Ishikawa (cell line): ENCODE measurements around the gene SDK1.

ENCODE experiments used
- CEBPB ChIP-seq: IDR thresholded peaks from 2 replicates; pipeline ENCODE4 v1.6.1; 2012
- CREB1 ChIP-seq: IDR thresholded peaks from 2 replicates; pipeline ENCODE4 v1.6.1; 2012; ENCODE audit warnings: low read depth
- EGR1 ChIP-seq: IDR thresholded peaks from 2 replicates; pipeline ENCODE4 v1.6.1; 2012
- EP300 ChIP-seq: IDR thresholded peaks from 2 replicates; pipeline ENCODE4 v1.6.1; 2012; ENCODE audit warnings: borderline replicate concordance
- FOXM1 ChIP-seq: IDR thresholded peaks from 2 replicates; pipeline ENCODE4 v1.6.1; 2012; ENCODE audit warnings: low read depth, borderline replicate concordance
- NFIC ChIP-seq: IDR thresholded peaks from 2 replicates; pipeline ENCODE4 v1.6.1; 2012
- RAD21 ChIP-seq: IDR thresholded peaks from 2 replicates; pipeline ENCODE4 v1.6.1; 2012; ENCODE audit warnings: low read depth
- TAF1 ChIP-seq: IDR thresholded peaks from 2 replicates; pipeline ENCODE4 v1.6.1; 2012; ENCODE audit warnings: low read depth, mild to moderate bottlenecking
- TCF12 ChIP-seq: IDR thresholded peaks from 2 replicates; pipeline ENCODE4 v1.6.1; 2012; ENCODE audit warnings: low read depth
- TEAD4 ChIP-seq: IDR thresholded peaks from 2 replicates; pipeline ENCODE4 v1.6.1; 2012
- YY1 ChIP-seq: IDR thresholded peaks from 2 replicates; pipeline ENCODE4 v1.6.1; 2012; ENCODE audit warnings: low read depth
- ZBTB7A ChIP-seq: IDR thresholded peaks from 2 replicates; pipeline ENCODE4 v1.6.1; 2012; ENCODE audit warnings: low read depth
- TF ChIP-seq, protein P1 (sequence below): IDR thresholded peaks from 2 replicates; pipeline ENCODE4 v1.6.1; 2012
- TF ChIP-seq, protein P2 (sequence below): IDR thresholded peaks from 2 replicates; pipeline ENCODE4 v1.6.1; 2012
- TF ChIP-seq, protein P3 (sequence below): IDR thresholded peaks from 2 replicates; pipeline ENCODE4 v1.6.1; 2012; ENCODE audit warnings: low read depth, mild to moderate bottlenecking

The SDK1 gene

DNA sequence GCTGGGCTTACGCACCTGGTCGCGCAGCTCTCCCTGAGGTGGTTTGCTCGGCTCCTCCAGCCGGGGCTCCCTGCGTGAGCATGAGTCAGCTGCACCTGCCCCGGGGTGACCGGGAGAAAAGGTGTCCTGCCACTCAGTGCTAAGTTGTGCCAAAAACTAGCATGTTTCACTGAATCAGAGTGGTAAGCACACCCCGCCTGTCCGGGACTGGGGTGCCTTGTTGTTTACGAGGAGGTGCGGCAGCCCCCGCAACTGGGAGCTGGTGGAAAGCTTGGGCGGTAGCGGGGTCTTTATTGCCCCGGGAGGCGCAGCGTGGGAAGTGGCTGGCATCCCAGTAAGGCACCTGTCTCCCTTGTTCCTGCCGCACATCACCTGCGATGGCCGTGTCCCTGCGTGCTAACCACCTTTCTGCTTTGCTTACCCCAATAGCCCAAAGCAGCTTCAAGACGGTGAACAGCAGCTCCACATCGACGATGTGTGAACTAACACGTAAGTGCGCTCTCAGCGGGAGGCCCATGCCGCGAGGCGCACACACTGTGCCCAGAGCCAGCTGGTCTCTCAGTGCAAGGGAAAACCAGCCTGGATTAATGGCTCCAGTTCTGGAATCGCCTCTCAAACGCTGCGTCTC lies 874.4 kb downstream of the SDK1 start:
- TF ChIP-seq, protein P1, sequence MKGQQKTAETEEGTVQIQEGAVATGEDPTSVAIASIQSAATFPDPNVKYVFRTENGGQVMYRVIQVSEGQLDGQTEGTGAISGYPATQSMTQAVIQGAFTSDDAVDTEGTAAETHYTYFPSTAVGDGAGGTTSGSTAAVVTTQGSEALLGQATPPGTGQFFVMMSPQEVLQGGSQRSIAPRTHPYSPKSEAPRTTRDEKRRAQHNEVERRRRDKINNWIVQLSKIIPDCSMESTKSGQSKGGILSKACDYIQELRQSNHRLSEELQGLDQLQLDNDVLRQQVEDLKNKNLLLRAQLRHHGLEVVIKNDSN: no peak
- no peak for TF ChIP-seq NFIC
- TF ChIP-seq EP300: no peak
- TF ChIP-seq CEBPB: no peak
- no peak for TF ChIP-seq TEAD4
- TF ChIP-seq FOXM1: no peak
- TF ChIP-seq TCF12: no peak
- no peak for TF ChIP-seq ZBTB7A
- no peak for TF ChIP-seq RAD21
- no peak for TF ChIP-seq EGR1
- TF ChIP-seq CREB1: no peak
- TF ChIP-seq TAF1: no peak
- TF ChIP-seq, protein P2, sequence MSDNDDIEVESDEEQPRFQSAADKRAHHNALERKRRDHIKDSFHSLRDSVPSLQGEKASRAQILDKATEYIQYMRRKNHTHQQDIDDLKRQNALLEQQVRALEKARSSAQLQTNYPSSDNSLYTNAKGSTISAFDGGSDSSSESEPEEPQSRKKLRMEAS: no peak
- no peak for TF ChIP-seq YY1
- TF ChIP-seq, protein P3, sequence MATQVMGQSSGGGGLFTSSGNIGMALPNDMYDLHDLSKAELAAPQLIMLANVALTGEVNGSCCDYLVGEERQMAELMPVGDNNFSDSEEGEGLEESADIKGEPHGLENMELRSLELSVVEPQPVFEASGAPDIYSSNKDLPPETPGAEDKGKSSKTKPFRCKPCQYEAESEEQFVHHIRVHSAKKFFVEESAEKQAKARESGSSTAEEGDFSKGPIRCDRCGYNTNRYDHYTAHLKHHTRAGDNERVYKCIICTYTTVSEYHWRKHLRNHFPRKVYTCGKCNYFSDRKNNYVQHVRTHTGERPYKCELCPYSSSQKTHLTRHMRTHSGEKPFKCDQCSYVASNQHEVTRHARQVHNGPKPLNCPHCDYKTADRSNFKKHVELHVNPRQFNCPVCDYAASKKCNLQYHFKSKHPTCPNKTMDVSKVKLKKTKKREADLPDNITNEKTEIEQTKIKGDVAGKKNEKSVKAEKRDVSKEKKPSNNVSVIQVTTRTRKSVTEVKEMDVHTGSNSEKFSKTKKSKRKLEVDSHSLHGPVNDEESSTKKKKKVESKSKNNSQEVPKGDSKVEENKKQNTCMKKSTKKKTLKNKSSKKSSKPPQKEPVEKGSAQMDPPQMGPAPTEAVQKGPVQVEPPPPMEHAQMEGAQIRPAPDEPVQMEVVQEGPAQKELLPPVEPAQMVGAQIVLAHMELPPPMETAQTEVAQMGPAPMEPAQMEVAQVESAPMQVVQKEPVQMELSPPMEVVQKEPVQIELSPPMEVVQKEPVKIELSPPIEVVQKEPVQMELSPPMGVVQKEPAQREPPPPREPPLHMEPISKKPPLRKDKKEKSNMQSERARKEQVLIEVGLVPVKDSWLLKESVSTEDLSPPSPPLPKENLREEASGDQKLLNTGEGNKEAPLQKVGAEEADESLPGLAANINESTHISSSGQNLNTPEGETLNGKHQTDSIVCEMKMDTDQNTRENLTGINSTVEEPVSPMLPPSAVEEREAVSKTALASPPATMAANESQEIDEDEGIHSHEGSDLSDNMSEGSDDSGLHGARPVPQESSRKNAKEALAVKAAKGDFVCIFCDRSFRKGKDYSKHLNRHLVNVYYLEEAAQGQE: no peak

DNA sequence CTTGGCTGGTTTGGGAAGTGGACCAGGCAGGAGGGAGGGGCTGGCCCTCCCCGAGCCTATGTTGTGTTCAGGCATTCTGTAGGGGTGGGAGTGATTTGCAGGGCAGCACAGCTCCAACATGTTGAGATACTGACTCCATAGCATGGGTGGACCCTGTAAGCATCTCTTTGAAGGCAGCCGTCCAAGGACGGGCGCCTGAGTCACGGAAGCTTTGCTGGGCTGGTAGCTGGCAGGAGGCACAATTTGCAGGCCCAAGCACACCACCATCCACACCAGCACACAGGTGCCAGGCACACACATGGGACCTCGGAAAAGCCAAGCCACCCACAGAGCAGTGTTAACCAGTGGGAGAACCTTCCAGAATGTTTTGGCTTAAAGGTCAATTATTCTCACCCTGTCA lies 875.9 kb downstream of the SDK1 start:
- TF ChIP-seq ZBTB7A: no peak

DNA sequence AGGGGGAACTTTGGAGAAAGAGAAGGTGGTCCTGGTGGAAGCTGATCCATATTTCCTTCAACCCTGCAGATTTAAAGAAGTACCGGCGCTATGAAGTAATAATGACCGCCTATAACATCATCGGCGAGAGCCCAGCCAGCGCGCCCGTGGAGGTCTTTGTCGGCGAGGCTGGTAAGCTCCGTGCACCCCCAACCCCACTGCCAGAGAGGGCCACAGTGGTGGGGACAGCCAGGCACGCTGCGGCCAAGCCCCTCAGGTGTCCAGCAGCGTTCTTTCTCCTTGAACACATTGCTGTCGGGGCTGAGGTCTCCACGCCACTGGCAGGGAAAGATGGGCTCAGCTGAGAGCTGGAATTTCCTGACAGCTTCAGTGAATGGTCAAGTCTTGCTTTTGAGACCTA lies 877.4 kb downstream of the SDK1 start:
- no peak for TF ChIP-seq EP300
- TF ChIP-seq TAF1: no peak
- no peak for TF ChIP-seq FOXM1
- TF ChIP-seq NFIC: no peak
- TF ChIP-seq, protein P1: no peak
- TF ChIP-seq ZBTB7A: no peak
- no peak for TF ChIP-seq YY1
- no peak for TF ChIP-seq TEAD4
- TF ChIP-seq, protein P2: no peak
- TF ChIP-seq, protein P3: no peak
- TF ChIP-seq CEBPB: no peak
- no peak for TF ChIP-seq EGR1
- no peak for TF ChIP-seq TCF12
- no peak for TF ChIP-seq CREB1
- TF ChIP-seq RAD21: no peak

DNA sequence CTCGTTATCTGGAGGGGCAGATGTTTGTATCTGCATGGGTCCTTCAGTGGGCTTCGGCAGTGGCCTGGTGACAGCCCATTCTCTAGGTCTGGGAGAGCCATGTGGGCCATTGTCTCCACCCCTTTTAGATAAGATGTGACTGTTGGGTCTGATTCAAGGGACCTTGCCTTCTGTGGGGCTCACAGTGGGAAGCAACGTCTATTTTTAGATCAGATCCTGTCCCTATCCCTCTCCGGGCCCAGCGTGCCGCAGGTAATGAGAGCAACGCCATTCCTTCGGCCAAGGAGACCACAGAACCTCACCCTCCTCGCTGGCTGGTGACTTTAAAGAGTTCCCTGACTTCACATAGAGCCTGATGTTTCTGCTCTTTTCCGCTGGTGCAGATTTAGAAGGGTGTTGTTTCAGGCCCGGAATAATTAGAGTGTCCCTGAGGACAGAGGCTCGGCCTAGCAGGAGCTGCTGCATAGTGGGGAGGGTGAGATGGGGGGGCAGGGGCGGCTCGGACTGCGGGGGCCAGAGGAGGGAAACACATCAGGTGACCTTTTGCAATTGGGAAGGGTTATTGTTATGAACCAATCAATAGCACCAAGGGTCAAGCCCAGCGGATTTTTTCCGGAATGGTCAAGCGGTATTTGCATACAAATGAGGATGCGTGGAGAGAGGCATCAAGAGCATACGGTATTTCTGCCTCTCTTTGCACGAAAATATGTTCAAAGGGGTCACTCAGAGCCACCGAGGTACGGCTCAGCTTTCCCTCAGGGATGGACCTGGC lies 878.0 kb downstream of the SDK1 start:
- TF ChIP-seq FOXM1 (no peak), EGR1 (no peak), YY1 (no peak), RAD21 (no peak), CREB1 (no peak), NFIC (no peak), TCF12 (no peak), TEAD4 (no peak), CEBPB (no peak)
- TF ChIP-seq, protein P3: no peak
